Measurements from ENCODE around the gene UQCC2.

DNA sequence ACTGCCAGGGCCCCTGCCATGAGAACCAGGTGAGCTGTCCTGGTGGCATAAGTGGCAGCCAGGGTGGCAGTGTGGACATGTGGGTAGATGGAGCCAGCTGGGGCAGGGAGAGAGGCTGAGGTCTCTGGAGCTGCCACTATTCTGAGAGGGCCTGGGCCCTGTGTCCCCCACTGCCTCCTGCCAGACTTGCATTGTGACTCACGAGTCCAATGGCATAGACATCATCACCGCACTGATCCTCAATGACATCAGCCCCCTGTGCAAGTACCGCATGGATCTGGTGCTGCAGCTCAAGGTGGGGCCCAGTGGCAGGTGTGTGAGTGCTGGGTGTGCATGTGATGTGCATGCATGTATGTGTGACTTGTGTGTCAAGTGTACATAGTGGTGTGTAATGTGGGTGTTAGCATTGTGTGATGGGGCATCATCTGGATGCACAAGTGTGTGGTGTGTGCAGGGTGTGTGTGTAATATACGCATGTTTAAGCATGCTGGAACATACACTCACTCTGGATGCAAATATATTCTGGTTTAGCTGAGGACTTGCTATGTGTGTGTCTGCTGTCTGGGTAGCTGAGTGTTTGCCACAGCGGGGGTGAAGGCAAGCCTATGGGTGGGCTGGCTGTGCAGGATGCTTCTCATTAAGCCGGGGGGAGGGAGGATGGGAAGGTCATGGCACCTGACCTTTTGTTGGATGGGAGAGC, 25.1 kb downstream of the UQCC2 start:
- TF ChIP-seq CTCF (conservative IDR thresholded peaks at IDR 0.05; ENCODE audit: low read length) (no peak), EZH2phosphoT487 (IDR thresholded peaks at IDR 0.05; ENCODE audit: borderline replicate concordance, low read depth, low read length) (no peak)
